DMS 273 treated with DMSO at 0.1 percent for 48 hours (cell line): ENCODE results near the gene PDLIM7.

Experiments
- DNase-seq: peaks from one replicate; lab custom pipeline; 2025; lab: John Stamatoyannopoulos, UW

PDLIM7 gene

GRCh38 chr5:177443144-177443983, 54.0 kb downstream of the PDLIM7 start:
- DNase-seq = no peak

DNA sequence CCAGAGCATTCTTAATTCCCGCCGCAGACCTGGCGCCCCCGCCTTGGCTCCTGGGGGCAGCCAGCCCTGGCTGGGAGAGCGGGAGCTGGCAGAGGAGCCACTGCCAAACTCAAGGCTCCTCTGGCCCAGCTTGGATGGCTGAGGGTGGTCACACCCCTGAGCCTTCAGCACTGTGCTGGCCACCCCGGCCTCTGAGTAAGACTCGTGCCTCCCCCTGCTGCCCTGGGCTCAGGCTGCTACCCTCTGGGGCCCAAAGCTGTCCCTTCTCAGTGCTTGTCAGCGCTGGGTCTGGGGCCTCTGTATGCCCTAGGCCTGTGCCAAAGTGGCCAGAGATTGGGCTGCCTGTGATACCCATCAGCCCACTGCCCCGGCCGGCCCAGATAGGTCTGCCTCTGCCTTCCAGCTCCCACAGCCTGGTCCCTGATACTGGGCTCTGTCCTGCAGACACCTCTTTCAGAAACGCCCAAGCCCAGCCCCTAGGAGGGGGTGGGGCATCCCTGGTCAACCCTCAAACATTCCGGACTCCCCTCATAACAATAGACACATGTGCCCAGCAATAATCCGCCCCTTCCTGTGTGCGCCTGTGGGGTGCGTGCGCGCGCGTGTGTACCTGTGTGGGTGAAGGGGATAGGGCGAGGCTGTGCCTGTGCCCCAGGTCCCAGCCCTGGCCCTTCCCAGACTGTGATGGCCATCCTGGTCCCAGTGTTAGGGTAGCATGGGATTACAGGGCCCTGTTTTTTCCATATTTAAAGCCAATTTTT, 55.2 kb downstream of the PDLIM7 start:
- DNase-seq = no peak

DNA sequence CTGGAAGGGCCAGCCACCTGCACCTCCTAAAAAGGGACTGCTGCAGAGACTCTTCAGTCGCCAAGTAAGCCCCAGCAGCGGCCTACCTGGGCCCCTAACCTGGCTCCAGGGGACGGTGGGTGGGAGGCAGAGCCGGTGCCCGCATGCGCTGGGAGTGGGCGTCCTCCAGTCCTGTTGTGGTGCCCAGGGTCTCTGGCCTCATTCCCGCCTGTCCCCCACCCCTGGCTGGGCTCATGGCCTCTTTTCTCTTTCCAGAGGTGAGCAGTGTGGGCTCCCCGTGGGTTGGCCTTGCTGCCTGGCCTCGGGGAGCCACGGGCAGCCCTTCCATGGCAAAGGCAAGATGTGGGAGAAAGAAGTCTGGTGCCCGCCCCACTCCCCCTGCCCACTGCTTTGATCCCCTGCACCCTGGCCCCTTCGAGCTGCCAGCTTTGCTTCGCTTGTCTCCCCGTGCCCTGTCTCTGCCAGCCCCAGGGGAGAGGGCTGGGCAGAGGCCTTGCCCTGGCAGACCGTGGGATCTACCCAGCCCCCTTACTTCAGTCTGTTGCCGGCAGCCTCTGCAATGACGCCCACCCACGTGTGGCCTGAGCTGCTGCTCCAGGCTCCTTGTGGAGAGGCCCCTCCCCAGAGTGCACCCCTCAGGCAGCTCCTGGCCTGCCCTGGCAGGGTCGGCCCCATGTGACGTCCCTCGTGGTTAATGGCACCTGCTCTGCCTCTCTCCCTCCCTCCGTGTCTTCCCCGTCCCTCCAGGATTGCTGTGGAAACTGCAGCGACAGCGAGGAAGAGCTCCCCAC, 56.2 kb downstream of the PDLIM7 start:
- DNase-seq = no peak

- no peak for DNase-seq
Measured at GRCh38 chr5:177440211-177440989, 57.0 kb downstream of the PDLIM7 start.

GRCh38 chr5:177439518-177440053, 57.8 kb downstream of the PDLIM7 start:
- no peak for DNase-seq

DNA sequence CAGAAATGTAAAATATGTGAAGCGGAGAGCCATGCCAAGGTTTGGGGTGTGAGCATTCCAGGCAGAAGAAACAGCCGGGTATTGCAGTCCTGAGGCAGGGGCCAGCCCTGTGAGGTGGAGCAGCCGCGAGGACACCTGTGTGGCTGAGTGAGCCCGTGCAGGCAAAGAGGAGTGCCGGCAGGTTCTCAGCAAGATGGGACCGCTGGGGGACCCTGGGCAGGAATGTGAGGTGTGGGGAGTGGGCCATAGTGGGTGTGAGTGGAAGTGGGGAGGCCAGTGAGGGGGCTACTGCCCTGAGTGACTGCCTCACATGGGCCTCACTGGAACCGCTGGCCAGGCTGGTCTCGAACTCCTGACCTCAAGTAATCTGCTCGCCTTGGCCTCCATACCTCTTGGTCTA, 58.9 kb downstream of the PDLIM7 start:
- DNase-seq = no peak

DNA sequence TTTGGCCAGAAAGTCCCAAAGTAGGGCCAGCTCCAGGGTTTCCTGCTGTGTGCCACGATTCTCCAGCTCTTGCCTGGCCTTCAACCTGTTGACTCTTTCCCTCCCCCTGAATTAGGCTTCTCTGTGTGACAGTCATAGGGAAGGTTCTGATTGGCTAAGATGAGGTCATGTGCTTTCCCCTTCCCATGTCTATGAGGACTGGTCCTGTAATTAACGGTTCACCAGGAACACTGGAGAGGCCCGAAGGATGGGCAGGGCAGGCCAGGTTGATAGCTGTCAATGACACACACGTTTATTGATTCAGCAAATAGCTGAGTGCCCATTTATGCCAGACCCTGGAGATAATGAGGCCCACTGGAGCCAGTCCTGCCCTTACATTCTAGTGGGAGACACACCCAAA, 59.8 kb downstream of the PDLIM7 start:
- no peak for DNase-seq

DNA sequence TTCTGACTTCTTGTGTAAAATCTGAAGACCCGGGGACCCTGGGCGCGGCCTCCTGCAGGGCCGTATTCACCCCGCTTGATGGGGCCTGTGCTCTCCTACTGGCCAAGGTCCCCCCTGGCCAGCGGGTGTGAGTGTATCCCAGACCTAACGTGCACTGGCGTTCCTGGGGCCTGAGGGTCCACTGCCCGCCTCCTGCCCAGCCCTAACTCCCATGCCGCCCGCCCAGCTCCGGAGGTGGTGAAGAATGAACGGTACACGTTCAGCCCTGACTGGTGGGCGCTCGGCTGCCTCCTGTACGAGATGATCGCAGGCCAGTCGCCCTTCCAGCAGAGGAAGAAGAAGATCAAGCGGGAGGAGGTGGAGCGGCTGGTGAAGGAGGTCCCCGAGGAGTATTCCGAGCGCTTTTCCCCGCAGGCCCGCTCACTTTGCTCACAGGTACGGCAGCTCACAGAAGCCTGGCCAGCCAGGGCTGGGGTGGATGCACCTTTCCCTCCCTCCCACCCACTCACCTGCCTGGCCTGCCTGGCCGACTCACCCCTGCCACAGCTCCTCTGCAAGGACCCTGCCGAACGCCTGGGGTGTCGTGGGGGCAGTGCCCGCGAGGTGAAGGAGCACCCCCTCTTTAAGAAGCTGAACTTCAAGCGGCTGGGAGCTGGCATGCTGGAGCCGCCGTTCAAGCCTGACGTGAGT, 61.4 kb downstream of the PDLIM7 start:
- DNase-seq = no peak

DNA sequence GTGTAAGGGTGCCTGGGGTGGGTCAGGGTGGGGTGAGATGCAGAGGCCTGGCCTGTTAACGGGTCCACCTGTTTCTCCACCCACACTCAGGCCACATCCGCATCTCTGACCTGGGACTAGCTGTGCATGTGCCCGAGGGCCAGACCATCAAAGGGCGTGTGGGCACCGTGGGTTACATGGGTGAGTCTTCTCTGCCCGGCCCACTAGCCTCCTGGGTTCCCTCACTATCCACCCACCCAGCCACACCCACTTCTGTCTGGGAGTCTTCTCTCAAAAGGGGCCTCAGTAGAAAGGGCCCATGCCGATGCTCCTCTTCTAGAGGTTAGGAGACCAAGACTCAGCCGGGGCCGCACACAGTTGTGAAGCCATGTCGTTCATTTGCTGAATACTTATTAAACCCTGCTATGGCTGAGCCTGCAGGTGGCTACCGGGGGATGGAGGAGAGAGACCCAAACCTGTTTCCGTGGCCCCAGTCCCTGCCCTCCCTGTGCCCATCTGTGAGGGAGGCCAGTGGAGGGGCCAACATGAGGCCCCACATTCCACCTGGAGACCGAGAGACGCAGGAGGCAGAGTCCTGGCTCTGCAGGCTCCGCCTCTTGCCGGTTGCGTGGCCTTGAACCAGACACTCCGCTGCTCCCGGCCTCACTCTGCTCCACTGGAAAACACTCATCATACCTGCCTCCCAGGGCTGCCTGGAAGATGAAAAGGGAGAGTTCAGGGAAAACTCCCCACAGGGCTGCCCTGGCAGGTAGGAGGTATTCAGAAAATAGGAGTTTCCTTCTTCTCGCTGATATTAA, 62.3 kb downstream of the PDLIM7 start:
- no peak for DNase-seq

DNA sequence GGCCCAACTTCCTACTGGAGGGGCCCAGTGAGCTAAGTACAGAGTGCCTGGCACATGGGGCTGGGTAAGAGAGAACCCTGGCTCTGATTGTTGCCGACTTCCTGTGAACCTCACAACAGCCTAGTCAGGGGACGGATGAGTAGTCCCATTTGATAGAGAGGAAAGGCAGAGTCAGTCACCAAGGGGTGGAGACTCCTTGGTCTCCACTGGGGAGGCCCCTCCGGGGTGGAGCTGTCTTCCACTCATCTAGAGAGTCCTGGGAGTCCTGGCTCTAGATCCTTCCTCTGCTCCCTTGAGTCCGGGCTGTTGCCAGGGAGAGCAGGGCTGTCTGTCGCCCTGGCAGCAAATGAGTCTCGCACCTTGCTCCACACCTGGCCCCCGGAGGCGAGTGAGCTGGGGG, 63.0 kb downstream of the PDLIM7 start:
- DNase-seq = no peak

DNA sequence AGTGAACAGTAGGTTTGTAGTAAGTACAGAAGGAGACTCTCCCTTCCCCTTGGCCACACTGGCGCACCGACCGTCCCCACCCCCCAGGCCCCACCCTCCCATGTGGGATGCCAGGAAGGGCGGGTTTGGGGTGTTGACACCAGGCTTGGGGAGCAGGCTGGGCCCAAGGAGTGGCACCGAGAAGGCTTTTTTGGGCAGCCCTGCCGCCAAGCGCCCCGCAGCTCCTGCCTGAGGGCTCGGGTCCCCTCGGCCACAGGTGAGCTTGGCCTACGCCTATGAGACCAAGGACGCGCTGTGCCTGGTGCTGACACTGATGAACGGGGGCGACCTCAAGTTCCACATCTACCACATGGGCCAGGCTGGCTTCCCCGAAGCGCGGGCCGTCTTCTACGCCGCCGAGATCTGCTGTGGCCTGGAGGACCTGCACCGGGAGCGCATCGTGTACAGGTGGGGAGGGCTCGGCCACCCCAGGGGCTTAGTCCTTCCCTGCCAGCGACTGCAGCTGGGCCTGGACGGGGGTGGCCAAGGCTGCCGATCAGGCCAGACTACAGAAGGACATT, 63.7 kb downstream of the PDLIM7 start:
- no peak for DNase-seq
